Astrocyte of the cerebellum (primary cell): ENCODE data around the gene THBS3.

ENCODE experiments used
- DNase-seq: peaks from one replicate; pipeline ENCODE4 v3.0.0-alpha.2; 2011; ENCODE audit warnings: low read depth
- H3K4me3 ChIP-seq: 2 replicates; pipeline ENCODE4 v1.5.1; 2011; ENCODE audit warnings: mild to moderate bottlenecking, low read depth, low read length, moderate library complexity
- CTCF ChIP-seq: IDR thresholded peaks from 2 replicates; pipeline ENCODE4 v1.5.1; 2012; ENCODE audit warnings: low read length, low read depth, moderate library complexity, mild to moderate bottlenecking; ENCODE audit errors: missing control alignments
- in situ Hi-C: cut with HindIII; loops from 2 replicates; pipeline ENCODE4 v1.10.0; 2017; ENCODE audit warnings: low sequenced_read_pairs

Gene THBS3

DNA sequence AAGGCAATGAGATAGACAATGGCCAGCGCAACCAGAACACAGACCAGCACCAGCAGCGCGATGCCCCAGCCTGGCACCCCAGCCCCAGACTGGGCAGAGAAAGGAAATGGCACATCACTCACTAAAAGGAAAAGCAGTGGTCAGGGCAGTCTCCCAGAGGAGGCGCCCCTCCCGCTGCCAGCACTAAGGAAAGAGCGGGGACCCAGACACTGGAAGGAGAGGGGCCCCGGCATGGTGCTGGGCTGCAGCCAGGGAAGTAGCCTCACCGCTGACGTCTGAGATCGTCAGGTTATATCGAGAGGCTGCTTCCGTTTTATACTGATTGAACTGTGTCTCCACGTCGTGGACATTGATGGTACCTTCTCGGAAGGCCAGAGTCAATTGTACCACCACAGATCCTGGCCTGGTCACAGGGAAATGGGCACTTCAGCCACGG lies 20.2 kb downstream of the THBS3 start:
- no peak for DNase-seq
- no peak overlapping the region for H3K4me3 ChIP-seq
- in situ Hi-C loops, result no loop called here
- no peak for TF ChIP-seq CTCF

DNA sequence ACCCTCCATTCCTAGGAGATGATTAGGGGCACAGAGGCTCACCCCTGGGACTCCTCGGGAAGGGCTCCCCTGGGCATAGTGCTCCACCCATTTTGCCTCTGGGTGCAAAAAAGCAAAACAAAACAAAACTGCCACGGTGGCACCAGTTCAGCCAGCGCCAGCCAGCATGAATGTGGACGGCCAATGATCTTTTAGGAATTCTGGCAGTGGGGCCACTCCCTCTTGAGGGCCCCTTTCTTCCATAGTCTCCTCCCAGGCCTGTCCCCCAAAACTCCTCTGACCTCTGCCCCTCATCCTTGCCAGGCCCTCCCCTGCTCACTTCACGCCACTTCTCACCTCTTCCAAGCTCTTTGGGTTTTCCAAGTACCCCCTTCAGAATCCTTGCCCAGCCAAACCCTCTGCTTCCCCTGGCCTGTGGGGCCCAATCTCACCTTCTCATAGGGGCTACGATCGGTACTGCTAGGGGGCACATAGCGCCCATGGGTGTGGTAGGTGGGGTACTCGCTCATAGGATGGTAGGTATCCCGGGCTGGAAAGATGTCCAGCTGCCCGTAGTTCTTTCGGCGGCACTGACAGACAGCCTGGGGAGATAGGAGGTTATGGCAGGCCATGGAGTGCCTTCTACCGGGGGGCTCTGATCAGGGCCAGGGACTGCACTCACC lies 20.8 kb downstream of the THBS3 start:
- DNase-seq, result no peak
- H3K4me3 ChIP-seq, result no peak overlapping the region
- no peak for TF ChIP-seq CTCF
- in situ Hi-C loops, result no loop called here

DNA sequence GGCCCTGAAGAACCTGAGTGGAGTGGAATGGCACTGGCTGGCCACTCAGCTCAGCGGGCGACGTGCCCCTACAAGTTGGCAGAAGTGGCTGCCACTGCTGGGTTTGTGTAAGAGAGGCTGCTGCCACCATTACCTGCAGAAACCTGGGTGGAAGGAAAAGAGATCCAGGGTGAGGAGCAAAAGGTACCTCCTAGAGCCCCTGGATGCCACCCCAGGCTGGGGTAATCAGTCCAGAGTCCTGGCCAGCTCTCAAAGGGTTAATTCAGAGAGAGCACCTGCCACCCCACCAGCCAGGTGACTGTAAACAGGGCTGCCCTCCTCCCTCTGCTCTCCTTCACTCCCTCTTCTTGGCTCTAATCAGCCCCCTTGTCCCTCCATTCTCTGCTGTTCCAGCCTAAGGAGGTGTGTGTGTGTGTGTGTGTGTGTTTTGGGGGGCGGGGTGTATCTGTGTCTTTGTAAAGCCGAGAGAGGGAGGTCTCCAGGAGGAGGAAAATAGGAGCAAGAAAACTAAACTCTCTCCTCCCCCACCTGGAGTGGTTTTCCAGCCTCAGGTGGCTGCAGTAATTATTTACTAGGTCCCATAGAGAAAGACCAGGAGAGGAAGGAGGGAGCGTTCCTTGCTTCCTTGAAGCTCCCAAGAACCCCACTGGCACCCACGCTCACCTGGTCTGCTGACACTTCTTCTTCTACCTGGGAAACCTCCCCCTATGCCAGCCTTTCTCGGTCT lies 21.5 kb downstream of the THBS3 start:
- DNase-seq, result no peak
- no peak overlapping the region for H3K4me3 ChIP-seq
- in situ Hi-C loops, result no loop called here
- no peak for TF ChIP-seq CTCF

DNA sequence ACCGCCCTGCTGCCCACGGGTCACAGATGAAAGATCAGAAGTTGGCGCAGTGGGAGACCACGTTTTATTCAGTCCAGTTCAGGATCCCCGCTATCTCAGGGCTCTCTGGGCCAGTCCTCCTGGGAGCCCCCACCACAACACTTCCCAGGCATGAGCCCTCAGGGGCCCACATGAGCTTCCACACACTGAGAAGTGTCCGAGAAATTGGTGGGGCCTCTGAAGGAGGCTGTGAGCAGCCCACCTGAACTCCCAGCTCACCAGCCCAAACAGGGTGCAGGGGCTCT lies 22.0 kb downstream of the THBS3 start:
- H3K4me3 ChIP-seq, result no peak overlapping the region
- no peak for TF ChIP-seq CTCF
- in situ Hi-C loops, result no loop called here
- DNase-seq, result no peak

DNA sequence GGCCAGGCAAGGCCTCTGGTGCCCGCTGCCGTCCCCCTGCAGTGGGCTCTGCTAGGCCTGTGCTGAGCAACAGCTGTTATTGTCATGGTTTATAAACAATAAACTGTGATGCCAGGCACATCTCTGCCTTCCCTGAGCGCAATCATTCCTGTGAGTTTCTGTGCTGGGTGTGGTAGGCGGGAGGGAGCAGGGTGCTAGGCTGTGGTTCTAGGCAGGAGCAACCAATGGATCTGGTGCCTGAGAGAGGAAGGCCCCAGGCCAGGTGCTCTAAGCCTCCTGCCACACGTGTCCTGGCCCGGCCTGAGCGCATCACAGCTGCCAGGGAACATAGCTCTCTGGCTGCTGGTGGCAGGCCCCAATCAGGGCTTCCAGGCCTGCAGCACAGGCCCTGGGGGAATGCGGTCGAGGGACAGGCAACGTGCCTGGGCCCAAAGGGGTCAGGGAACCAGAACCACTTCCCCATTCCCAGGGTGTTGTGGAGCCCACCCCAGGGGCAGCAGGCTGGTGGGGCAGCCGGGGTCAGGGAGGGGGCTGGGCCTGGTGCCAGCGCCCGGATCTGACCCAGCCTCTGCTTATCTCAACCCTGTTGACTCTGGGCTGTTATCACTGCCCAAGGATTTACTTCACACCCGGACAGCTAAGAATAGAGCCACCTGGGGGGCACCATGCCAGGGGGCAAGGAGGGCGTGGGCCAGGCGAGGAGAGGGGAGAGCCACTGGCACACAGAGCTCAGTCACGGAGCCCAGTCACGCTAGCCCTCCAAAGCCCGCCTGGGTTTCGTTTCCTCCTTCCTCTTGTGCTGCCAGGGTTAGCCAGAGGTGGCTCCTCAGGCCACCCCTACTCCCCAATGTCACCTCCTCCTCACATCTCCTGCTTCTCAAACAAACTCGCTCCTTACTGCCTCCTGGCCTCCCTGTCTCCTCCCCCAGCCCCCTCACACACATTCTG lies 22.6 kb downstream of the THBS3 start:
- no peak overlapping the region for H3K4me3 ChIP-seq
- DNase-seq, result no peak
- in situ Hi-C loops, result no loop called here
- no peak for TF ChIP-seq CTCF

DNA sequence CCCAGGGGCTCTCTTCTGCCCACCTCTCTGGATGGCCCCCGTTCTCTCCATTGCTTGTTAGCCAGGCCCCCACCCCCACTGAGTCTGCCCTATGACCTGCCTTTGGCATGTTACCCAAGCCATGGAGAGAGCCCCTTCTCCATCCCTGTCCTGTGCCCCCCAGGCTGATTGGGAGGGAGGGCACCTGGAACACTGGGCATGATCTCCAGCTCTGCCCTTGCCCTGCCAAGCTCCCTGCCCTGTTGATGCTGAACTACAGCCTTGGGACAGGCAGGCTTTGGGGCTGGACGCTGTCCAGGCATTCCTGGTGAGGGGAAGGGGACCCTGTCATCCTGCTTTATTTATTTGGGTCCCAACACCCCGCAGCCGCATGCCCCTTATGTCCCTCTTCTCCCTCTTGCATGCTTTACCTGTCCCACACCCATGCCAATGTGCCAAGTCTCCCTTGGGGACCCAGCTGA lies 23.3 kb downstream of the THBS3 start:
- no peak for TF ChIP-seq CTCF
- in situ Hi-C loops, result no loop called here
- DNase-seq, result no peak
- no peak overlapping the region for H3K4me3 ChIP-seq
